ENCODE data around the gene ABCC9. TPM values are rescaled to one million over a fixed set of nuclear protein-coding genes. Genes with fewer than 3 reads are reported as not detected.

Gene ABCC9
- total RNA-seq, 6 donors from 2014 or later: 9.4 to 23.4 (median 15.1) TPM

- peaks cover 0 to 22% (median 12%) of the 10 kb centered on the region in 4 donors for H3K9me3 ChIP-seq
- TF ChIP-seq POLR2A (IDR thresholded peaks at IDR 0.05) (no peak), CTCF (IDR thresholded peaks at IDR 0.05) (no peak), POLR2AphosphoS5 (IDR thresholded peaks at IDR 0.05) (no peak), EP300 (IDR thresholded peaks at IDR 0.05) (no peak)
- no peak overlapping the region for H3K27ac ChIP-seq
- DNase-seq (no peak), ATAC-seq (ENCODE audit: low FRiP score in 2 of 2) (no peak)
- no peaks in the 10 kb centered on the region for H3K27me3 ChIP-seq
- no peak overlapping the region for H3K4me3 ChIP-seq
- no peaks in the 10 kb centered on the region for H3K36me3 ChIP-seq
- WGBS, 2 donors: 44 to 70% methylated on average over 1 of the region's 1 CpG
- H3K4me1 ChIP-seq: no peaks in the 10 kb centered on the region
These were observed 7.8 kb upstream of the ABCC9 start for GRCh38 chr12:21949036-21949435.

- no peak overlapping the region for H3K4me3 ChIP-seq
- peaks cover 0 to 22% (median 12%) of the 10 kb centered on the region in 4 donors for H3K9me3 ChIP-seq
- H3K36me3 ChIP-seq: no peaks in the 10 kb centered on the region
- ATAC-seq (ENCODE audit: low FRiP score in 2 of 2) (no peak), DNase-seq (no peak)
- H3K4me1 ChIP-seq: no peaks in the 10 kb centered on the region
- H3K27ac ChIP-seq: no peak overlapping the region
- no peak for TF ChIP-seq POLR2A (IDR thresholded peaks at IDR 0.05)
- H3K27me3 ChIP-seq: no peaks in the 10 kb centered on the region
These were observed 5.8 kb upstream of the ABCC9 start for GRCh38 chr12:21946983-21947382.

- 78 to 82% methylated on average over 4 of the region's 4 CpGs for WGBS, 2 donors
- no peak overlapping the region for H3K27ac ChIP-seq
- ATAC-seq (ENCODE audit: low FRiP score in 2 of 2): no peak
- H3K36me3 ChIP-seq: no peaks in the 10 kb centered on the region
- H3K27me3 ChIP-seq: no peaks in the 10 kb centered on the region
- DNase-seq: no peak
- H3K4me3 ChIP-seq: no peak overlapping the region
- TF ChIP-seq CTCF (IDR thresholded peaks at IDR 0.05) (no peak), EP300 (IDR thresholded peaks at IDR 0.05) (no peak), POLR2AphosphoS5 (IDR thresholded peaks at IDR 0.05) (no peak), POLR2A (IDR thresholded peaks at IDR 0.05) (no peak)
- peaks cover 0 to 17% (median 9%) of the 10 kb centered on the region in 4 donors for H3K9me3 ChIP-seq
- no peaks in the 10 kb centered on the region for H3K4me1 ChIP-seq
These were observed 3.8 kb upstream of the ABCC9 start for GRCh38 chr12:21945002-21945401.

- no peak for DNase-seq
- H3K27me3 ChIP-seq: no peaks in the 10 kb centered on the region
- peak overlapping the region in 3 of 4 donors; percentile 30 to 52 (median 49) for H3K4me3 ChIP-seq
- H3K36me3 ChIP-seq: no peaks in the 10 kb centered on the region
- WGBS, 2 donors: 40 to 46% methylated on average over 11 of the region's 11 CpGs
- H3K27ac ChIP-seq: peak overlapping the region; percentile 64 to 84 (median 76)
- peaks cover 0 to 14% (median 9%) of the 10 kb centered on the region in 4 donors for H3K9me3 ChIP-seq
- no peaks in the 10 kb centered on the region for H3K4me1 ChIP-seq
- ATAC-seq (ENCODE audit: low FRiP score in 2 of 2): peak in 1 of 2 donors; percentile 13
- no peak for TF ChIP-seq EP300 (IDR thresholded peaks at IDR 0.05)
- TF ChIP-seq CTCF (IDR thresholded peaks at IDR 0.05): no peak
- no peak for TF ChIP-seq POLR2AphosphoS5 (IDR thresholded peaks at IDR 0.05)
- no peak for TF ChIP-seq POLR2A (IDR thresholded peaks at IDR 0.05)
These were observed 1.1 kb upstream of the ABCC9 start for GRCh38 chr12:21942377-21942703.

- H3K27ac ChIP-seq: peak overlapping the region; percentile 64 to 84 (median 76)
- DNase-seq (peak; percentile 61 to 86), ATAC-seq (ENCODE audit: low FRiP score in 2 of 2) (peak; percentile 78 to 83)
- no peaks in the 10 kb centered on the region for H3K36me3 ChIP-seq
- no peaks in the 10 kb centered on the region for H3K27me3 ChIP-seq
- H3K4me1 ChIP-seq: no peaks in the 10 kb centered on the region
- WGBS, 2 donors: 2 to 4% methylated on average over 33 to 42 of the region's 51 CpGs
- TF ChIP-seq CTCF (IDR thresholded peaks at IDR 0.05) (peak in 3 of 6 experiments; percentile 28 to 47 (median 43)), EP300 (IDR thresholded peaks at IDR 0.05) (no peak), POLR2AphosphoS5 (IDR thresholded peaks at IDR 0.05) (no peak), POLR2A (IDR thresholded peaks at IDR 0.05) (peak in 2 of 4 donors; percentile 5 to 39)
- H3K9me3 ChIP-seq: peaks cover 0 to 10% (median 7%) of the 10 kb centered on the region in 4 donors
- H3K4me3 ChIP-seq: peak overlapping the region; percentile 2 to 52 (median 40)
These were observed 515 bp upstream of the ABCC9 start for GRCh38 chr12:21941506-21942376.
